Measurements from ENCODE around the gene UBTFL1.
"Not testable (repeated sequence)": the region's sequence is repeated elsewhere in the genome, so short reads cannot be mapped to it uniquely, and the experiment has no call there.

The UBTFL1 gene

GRCh38 chr11:90088731-90089130 lies 3.0 kb downstream of the UBTFL1 start:
- not testable (repeated sequence) for H3K4me1 ChIP-seq (ENCODE audit: control insufficient read depth, insufficient read depth, low read depth, low read length); H2AFZ ChIP-seq (ENCODE audit: low read depth, low read length); DNase-seq; H2BK5ac ChIP-seq (ENCODE audit: low read depth, low read length, poor library complexity, severe bottlenecking); H2BK120ac ChIP-seq (ENCODE audit: low read depth, low read length); H4K8ac ChIP-seq (ENCODE audit: low read length); H3K4me2 ChIP-seq (ENCODE audit: low read length, poor library complexity, severe bottlenecking); H3K4me3 ChIP-seq (ENCODE audit: insufficient read depth in 1 of 2, low read depth in 1 of 2, low read length in 2 of 2); H3K79me1 ChIP-seq (replicated peaks; ENCODE audit: low read length, poor library complexity, severe bottlenecking); H3K36me3 ChIP-seq (ENCODE audit: control insufficient read depth in 1 of 2, insufficient read depth in 2 of 2, low read depth in 1 of 2, low read length in 2 of 2); H3K27me3 ChIP-seq (ENCODE audit: control insufficient read depth in 1 of 2, insufficient read depth in 1 of 2, low read length in 2 of 2); H3K9me3 ChIP-seq (ENCODE audit: control insufficient read depth, low read length); H3K14ac ChIP-seq (ENCODE audit: low read length in 2 of 2); H3K23ac ChIP-seq (ENCODE audit: low read length in 2 of 2); H2AK5ac ChIP-seq (ENCODE audit: low read length, severe bottlenecking); H3K27ac ChIP-seq (ENCODE audit: low read length, poor library complexity, severe bottlenecking); H3K9ac ChIP-seq (ENCODE audit: low read length); H2BK12ac ChIP-seq (ENCODE audit: low read length in 2 of 2); H4K91ac ChIP-seq (ENCODE audit: low read length); H3K18ac ChIP-seq (ENCODE audit: low read depth in 1 of 2, low read length in 2 of 2); H2BK15ac ChIP-seq (ENCODE audit: low read depth, poor library complexity, severe bottlenecking); H3K4ac ChIP-seq (ENCODE audit: low read depth in 1 of 2, low read length in 2 of 2)
- 67% methylated on average over 1 of the region's 2 CpGs for WGBS

GRCh38 chr11:90095230-90095924 lies 9.6 kb downstream of the UBTFL1 start:
- H3K36me3 ChIP-seq (ENCODE audit: control insufficient read depth in 1 of 2, insufficient read depth in 2 of 2, low read depth in 1 of 2, low read length in 2 of 2); H3K9me3 ChIP-seq (ENCODE audit: control insufficient read depth, low read length); H3K27me3 ChIP-seq (ENCODE audit: control insufficient read depth in 1 of 2, insufficient read depth in 1 of 2, low read length in 2 of 2); H3K4me2 ChIP-seq (ENCODE audit: low read length, poor library complexity, severe bottlenecking); H4K8ac ChIP-seq (ENCODE audit: low read length); H3K4me3 ChIP-seq (ENCODE audit: insufficient read depth in 1 of 2, low read depth in 1 of 2, low read length in 2 of 2); H3K9ac ChIP-seq (ENCODE audit: low read length); H3K18ac ChIP-seq (ENCODE audit: low read depth in 1 of 2, low read length in 2 of 2); H2AFZ ChIP-seq (ENCODE audit: low read depth, low read length); H3K4me1 ChIP-seq (ENCODE audit: control insufficient read depth, insufficient read depth, low read depth, low read length); H3K27ac ChIP-seq (ENCODE audit: low read length, poor library complexity, severe bottlenecking); H3K23ac ChIP-seq (ENCODE audit: low read length in 2 of 2); DNase-seq; H3K4ac ChIP-seq (ENCODE audit: low read depth in 1 of 2, low read length in 2 of 2); H3K79me1 ChIP-seq (replicated peaks; ENCODE audit: low read length, poor library complexity, severe bottlenecking); H2BK12ac ChIP-seq (ENCODE audit: low read length in 2 of 2); H2BK5ac ChIP-seq (ENCODE audit: low read depth, low read length, poor library complexity, severe bottlenecking); H2AK5ac ChIP-seq (ENCODE audit: low read length, severe bottlenecking); H2BK15ac ChIP-seq (ENCODE audit: low read depth, poor library complexity, severe bottlenecking); H4K91ac ChIP-seq (ENCODE audit: low read length); H3K14ac ChIP-seq (ENCODE audit: low read length in 2 of 2); H2BK120ac ChIP-seq (ENCODE audit: low read depth, low read length): not testable (repeated sequence)
- 93% methylated on average over 19 of the region's 28 CpGs for WGBS

GRCh38 chr11:90098261-90098660 lies 12.5 kb downstream of the UBTFL1 start:
- not testable (repeated sequence) for H4K8ac ChIP-seq (ENCODE audit: low read length); H2AK5ac ChIP-seq (ENCODE audit: low read length, severe bottlenecking); H3K9ac ChIP-seq (ENCODE audit: low read length); H3K79me1 ChIP-seq (replicated peaks; ENCODE audit: low read length, poor library complexity, severe bottlenecking); H3K27me3 ChIP-seq (ENCODE audit: control insufficient read depth in 1 of 2, insufficient read depth in 1 of 2, low read length in 2 of 2); H3K4me2 ChIP-seq (ENCODE audit: low read length, poor library complexity, severe bottlenecking); H2BK12ac ChIP-seq (ENCODE audit: low read length in 2 of 2); DNase-seq; H3K18ac ChIP-seq (ENCODE audit: low read depth in 1 of 2, low read length in 2 of 2); H3K27ac ChIP-seq (ENCODE audit: low read length, poor library complexity, severe bottlenecking); H2AFZ ChIP-seq (ENCODE audit: low read depth, low read length); H3K4me3 ChIP-seq (ENCODE audit: insufficient read depth in 1 of 2, low read depth in 1 of 2, low read length in 2 of 2); H3K9me3 ChIP-seq (ENCODE audit: control insufficient read depth, low read length); H3K36me3 ChIP-seq (ENCODE audit: control insufficient read depth in 1 of 2, insufficient read depth in 2 of 2, low read depth in 1 of 2, low read length in 2 of 2); H2BK120ac ChIP-seq (ENCODE audit: low read depth, low read length); H2BK15ac ChIP-seq (ENCODE audit: low read depth, poor library complexity, severe bottlenecking); H3K4ac ChIP-seq (ENCODE audit: low read depth in 1 of 2, low read length in 2 of 2); H3K23ac ChIP-seq (ENCODE audit: low read length in 2 of 2); H4K91ac ChIP-seq (ENCODE audit: low read length); H3K14ac ChIP-seq (ENCODE audit: low read length in 2 of 2); H2BK5ac ChIP-seq (ENCODE audit: low read depth, low read length, poor library complexity, severe bottlenecking); H3K4me1 ChIP-seq (ENCODE audit: control insufficient read depth, insufficient read depth, low read depth, low read length)
- WGBS = 87% methylated on average over 4 of the region's 4 CpGs

GRCh38 chr11:90100431-90100830 lies 14.7 kb downstream of the UBTFL1 start:
- no peaks in the 10 kb centered on the region for H3K79me1 ChIP-seq (replicated peaks; ENCODE audit: low read length, poor library complexity, severe bottlenecking)
- whole genome bisulfite sequencing = 90% methylated on average over 1 of the region's 3 CpGs
- H3K4me3 ChIP-seq (ENCODE audit: insufficient read depth in 1 of 2, low read depth in 1 of 2, low read length in 2 of 2) = no peak overlapping the region
- H2BK15ac ChIP-seq (ENCODE audit: low read depth, poor library complexity, severe bottlenecking) = no peak overlapping the region
- no peak overlapping the region for H3K23ac ChIP-seq (ENCODE audit: low read length in 2 of 2)
- H3K4ac ChIP-seq (ENCODE audit: low read depth in 1 of 2, low read length in 2 of 2) = no peak overlapping the region
- no peak overlapping the region for H2BK12ac ChIP-seq (ENCODE audit: low read length in 2 of 2)
- H3K27me3 ChIP-seq (ENCODE audit: control insufficient read depth in 1 of 2, insufficient read depth in 1 of 2, low read length in 2 of 2) = no peaks in the 10 kb centered on the region
- H3K27ac ChIP-seq (ENCODE audit: low read length, poor library complexity, severe bottlenecking) = no peak overlapping the region
- no peaks in the 10 kb centered on the region for H3K4me1 ChIP-seq (ENCODE audit: control insufficient read depth, insufficient read depth, low read depth, low read length)
- H2BK5ac ChIP-seq (ENCODE audit: low read depth, low read length, poor library complexity, severe bottlenecking) = no peak overlapping the region
- DNase-seq = no peak
- H3K36me3 ChIP-seq (ENCODE audit: control insufficient read depth in 1 of 2, insufficient read depth in 2 of 2, low read depth in 1 of 2, low read length in 2 of 2) = no peaks in the 10 kb centered on the region
- no peaks in the 10 kb centered on the region for H3K9me3 ChIP-seq (ENCODE audit: control insufficient read depth, low read length)
- no peak overlapping the region for H3K4me2 ChIP-seq (ENCODE audit: low read length, poor library complexity, severe bottlenecking)
- H3K9ac ChIP-seq (ENCODE audit: low read length) = no peak overlapping the region
- H3K14ac ChIP-seq (ENCODE audit: low read length in 2 of 2) = no peak overlapping the region
- H4K8ac ChIP-seq (ENCODE audit: low read length) = no peak overlapping the region
- no peak overlapping the region for H2BK120ac ChIP-seq (ENCODE audit: low read depth, low read length)
- no peak overlapping the region for H4K91ac ChIP-seq (ENCODE audit: low read length)
- no peak overlapping the region for H2AK5ac ChIP-seq (ENCODE audit: low read length, severe bottlenecking)
- no peak overlapping the region for H3K18ac ChIP-seq (ENCODE audit: low read depth in 1 of 2, low read length in 2 of 2)
- no peak overlapping the region for H2AFZ ChIP-seq (ENCODE audit: low read depth, low read length)

Measured in mesenchymal stem cell (in vitro differentiated cells and primary cell).